H9 (cell line): ENCODE measurements around the gene PLSCR4. TPM values are rescaled to one million over a fixed set of nuclear protein-coding genes. Genes with fewer than 3 reads are reported as not detected.

Source experiments
- DNase-seq: peaks from one replicate; pipeline ENCODE4 v3.0.0-alpha.2; 2017
- H2AFZ ChIP-seq: one replicate; pipeline ENCODE4 v1.6.1; 2013; ENCODE audit warnings: mild to moderate bottlenecking, low read length, control low read depth, moderate library complexity
- H2AK5ac ChIP-seq: 2 replicates; pipeline ENCODE4 v1.6.1; 2013; ENCODE audit warnings: low read length, control low read depth, mixed read lengths; ENCODE audit not compliant: insufficient read length
- H2BK120ac ChIP-seq: one replicate; pipeline ENCODE4 v1.6.1; 2013; ENCODE audit warnings: low read depth, mild to moderate bottlenecking, low read length, control low read depth, inconsistent platforms; ENCODE audit not compliant: poor library complexity, severe bottlenecking
- H2BK12ac ChIP-seq: 2 replicates; pipeline ENCODE4 v1.6.1; 2013; ENCODE audit warnings: low read length, control low read depth, mixed read lengths, low read depth; ENCODE audit not compliant: insufficient read length
- H2BK15ac ChIP-seq: 2 replicates; pipeline ENCODE4 v1.6.1; 2013; ENCODE audit warnings: low read depth, low read length, control low read depth
- H2BK20ac ChIP-seq: one replicate; pipeline ENCODE4 v1.6.1; 2013; ENCODE audit warnings: low read depth, mild to moderate bottlenecking, low read length, control low read depth, inconsistent platforms; ENCODE audit not compliant: poor library complexity, severe bottlenecking
- H2BK5ac ChIP-seq: 2 replicates; pipeline ENCODE4 v1.6.1; 2013; ENCODE audit warnings: low read length, control low read depth, mixed read lengths; ENCODE audit not compliant: insufficient read length
- H3K14ac ChIP-seq: 2 replicates; pipeline ENCODE4 v1.6.1; 2013; ENCODE audit warnings: low read length, control low read depth; ENCODE audit not compliant: insufficient read depth
- H3K18ac ChIP-seq: 2 replicates; pipeline ENCODE4 v1.6.1; 2013; ENCODE audit warnings: low read depth, mild to moderate bottlenecking, mixed read lengths, low read length, control low read depth; ENCODE audit not compliant: insufficient read length
- H3K23ac ChIP-seq: 2 replicates; pipeline ENCODE4 v1.6.1; 2013; ENCODE audit warnings: low read length, control low read depth, mixed read lengths, low read depth; ENCODE audit not compliant: insufficient read length
- H3K23me2 ChIP-seq: 2 replicates; pipeline ENCODE4 v1.6.1; 2013; ENCODE audit warnings: low read depth, mild to moderate bottlenecking, mixed read lengths, low read length, control low read depth; ENCODE audit not compliant: insufficient read length, poor library complexity, severe bottlenecking
- H3K27ac ChIP-seq: 2 replicates; pipeline ENCODE4 v1.5.1; 2013; ENCODE audit warnings: low read length, control low read depth, mixed read lengths, low read depth; ENCODE audit not compliant: insufficient read length
- H3K27me3 ChIP-seq: 2 replicates; pipeline ENCODE4 v1.6.1; 2013; ENCODE audit warnings: low read length, control low read depth, inconsistent platforms; ENCODE audit not compliant: insufficient read depth
- H3K4ac ChIP-seq: 2 replicates; pipeline ENCODE4 v1.6.1; 2013; ENCODE audit warnings: low read depth, mild to moderate bottlenecking, control low read depth, inconsistent platforms, low read length, moderate library complexity
- H3K4me1 ChIP-seq: 2 replicates; pipeline ENCODE4 v1.6.1; 2013; ENCODE audit warnings: low read length, control low read depth, inconsistent platforms; ENCODE audit not compliant: insufficient read depth
- H3K4me2 ChIP-seq: 2 replicates; pipeline ENCODE4 v1.6.1; 2013; ENCODE audit warnings: low read length, control low read depth, mixed read lengths; ENCODE audit not compliant: insufficient read length, insufficient read depth
- H3K56ac ChIP-seq: 2 replicates; pipeline ENCODE4 v1.6.1; 2013; ENCODE audit warnings: low read depth, mild to moderate bottlenecking, mixed read lengths, low read length, control low read depth; ENCODE audit not compliant: insufficient read length
- H3K79me1 ChIP-seq: 2 replicates; pipeline ENCODE4 v1.6.1; 2013; ENCODE audit warnings: low read depth, mild to moderate bottlenecking, moderate library complexity, low read length, control low read depth, inconsistent platforms; ENCODE audit not compliant: insufficient read depth, poor library complexity, severe bottlenecking
- H3K79me2 ChIP-seq: 2 replicates; pipeline ENCODE4 v1.6.1; 2013; ENCODE audit warnings: low read length, control low read depth, inconsistent platforms; ENCODE audit not compliant: insufficient read depth
- H3K9ac ChIP-seq: 2 replicates; pipeline ENCODE4 v1.6.1; 2013; ENCODE audit warnings: low read length, control low read depth, mixed read lengths; ENCODE audit not compliant: insufficient read length; ENCODE audit errors: extremely low read depth
- H3K9me3 ChIP-seq: one replicate; pipeline ENCODE4 v1.6.1; 2013; ENCODE audit warnings: low read depth, low read length, inconsistent platforms; ENCODE audit not compliant: control insufficient read depth
- H3T11ph ChIP-seq: one replicate; pipeline ENCODE4 v1.6.1; 2013; ENCODE audit warnings: mild to moderate bottlenecking, low read length, control low read depth, inconsistent platforms
- H4K20me1 ChIP-seq: one replicate; pipeline ENCODE4 v1.6.1; 2013; ENCODE audit not compliant: control insufficient read depth, insufficient read length, insufficient read depth
- H4K5ac ChIP-seq: 2 replicates; pipeline ENCODE4 v1.6.1; 2013; ENCODE audit warnings: low read depth, mild to moderate bottlenecking, mixed read lengths, low read length, control low read depth; ENCODE audit not compliant: insufficient read length
- H4K8ac ChIP-seq: replicated peaks from 2 replicates; pipeline ENCODE4 v1.6.1; 2013; ENCODE audit warnings: low read length, control low read depth, mixed read lengths, low read depth; ENCODE audit not compliant: insufficient read length
- H4K91ac ChIP-seq: 2 replicates; pipeline ENCODE4 v1.6.1; 2013; ENCODE audit warnings: low read depth, mild to moderate bottlenecking, moderate library complexity, mixed read lengths, low read length, control low read depth; ENCODE audit not compliant: insufficient read length
- H3K27ac Mint-ChIP-seq, 3 experiments: 2 replicates in 2 of 3; 3 replicates in 1 of 3; pipeline ENCODE4 v1.8.0; 2020 to 2021; ENCODE audit warnings: mixed read lengths in 3 of 3, mild to moderate bottlenecking in 1 of 3, moderate library complexity in 1 of 3
- H3K27me3 Mint-ChIP-seq: 2 replicates; pipeline ENCODE4 v1.8.0; 2021; ENCODE audit warnings: low read depth, mild to moderate bottlenecking, moderate library complexity, mixed read lengths
- H3K36me3 Mint-ChIP-seq, 3 experiments: 2 replicates in 2 of 3; 3 replicates in 1 of 3; pipeline ENCODE4 v1.8.0; 2020 to 2021; ENCODE audit warnings: low read depth in 3 of 3, mixed read lengths in 3 of 3; ENCODE audit not compliant: insufficient read depth in 1 of 3
- H3K4me1 Mint-ChIP-seq, 2 experiments: 2 replicates each; pipeline ENCODE4 v1.8.0; 2020; ENCODE audit warnings: mixed read lengths in 2 of 2
- H3K4me3 Mint-ChIP-seq, 2 experiments: 2 replicates in 1 of 2; 3 replicates in 1 of 2; pipeline ENCODE4 v1.8.0; 2020 to 2021; ENCODE audit warnings: mild to moderate bottlenecking in 2 of 2, mixed read lengths in 2 of 2, moderate library complexity in 1 of 2
- H3K9me3 Mint-ChIP-seq, 2 experiments: 2 replicates in 1 of 2; 3 replicates in 1 of 2; pipeline ENCODE4 v1.8.0; 2020; ENCODE audit warnings: mild to moderate bottlenecking in 2 of 2, mixed read lengths in 2 of 2, moderate library complexity in 1 of 2
- WGBS: extraction: QIAGEN DNeasy Blood & Tissue Kit; methylation state at CpG from one replicate; pipeline ENCODE4 v1.1.7; 2013; ENCODE audit warnings: missing lambda C conversion rate, low lambda C conversion rate, mixed read lengths; ENCODE audit not compliant: insufficient read length; ENCODE audit errors: extremely low coverage; 5-methylcytosine and 5-hydroxymethylcytosine counted together
- total RNA-seq: library from RNA; stranded (reverse); gene quantifications from 2 replicates; pipeline ENCODE4 v1.2.1, GENCODE V29; 2021
- TF ChIP-seq, protein P1 (sequence below): fragments of 200-600 bp; sonication (generic); conservative IDR thresholded peaks from 3 replicates; pipeline ENCODE4 v1.8.0; 2021; ENCODE audit warnings: antibody characterized with exemption, mild to moderate bottlenecking

The PLSCR4 gene
- total RNA-seq, 1 experiment from 2014 or later: 1.2 TPM

DNA sequence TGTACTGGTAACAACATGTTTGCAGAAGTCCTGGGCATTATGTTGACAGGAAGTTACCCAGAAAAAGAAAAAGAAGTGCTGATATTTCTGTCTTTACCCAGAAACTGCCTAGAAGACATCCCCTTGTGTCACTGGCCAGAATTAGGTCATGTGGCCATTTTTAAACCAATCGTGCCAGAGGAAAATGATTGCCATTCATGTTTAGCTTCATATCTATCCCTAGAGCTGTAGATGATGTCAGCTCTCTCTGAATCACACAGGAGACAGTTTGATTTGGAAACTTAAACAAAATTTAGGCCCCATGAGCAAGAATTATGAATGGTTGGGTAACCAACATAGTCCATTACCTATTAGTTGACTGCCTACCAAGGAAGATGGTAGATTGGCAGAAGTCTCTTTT is 81.0 kb downstream of the PLSCR4 start:
- Histone ChIP-seq H3K23me2 (no peaks in the 10 kb centered on the region), H3K56ac (no peak overlapping the region), H3K4ac (no peak overlapping the region), H2BK15ac (no peak overlapping the region), H3K27me3 (no peaks in the 10 kb centered on the region), H3K9ac (no peak overlapping the region), H2AK5ac (no peak overlapping the region), H3K23ac (no peak overlapping the region), H4K5ac (no peak overlapping the region), H3K18ac (no peak overlapping the region), H2BK20ac (no peak overlapping the region), H3T11ph (no peak overlapping the region), H3K4me1 (peaks cover 3% of the 10 kb centered on the region; the same call in 1 of the 2 replicates), H2AFZ (no peak overlapping the region), H4K8ac (no peak overlapping the region), H3K4me2 (no peak overlapping the region), H2BK120ac (no peak overlapping the region), H3K79me1 (no peaks in the 10 kb centered on the region), H4K20me1 (no peaks in the 10 kb centered on the region), H2BK12ac (no peak overlapping the region), H2BK5ac (no peak overlapping the region), H3K79me2 (no peaks in the 10 kb centered on the region), H3K14ac (no peak overlapping the region), H4K91ac (no peak overlapping the region), H3K9me3 (no peaks in the 10 kb centered on the region), H3K27ac (no peak overlapping the region)
- Mint-ChIP-seq H3K9me3 (no peaks in the 10 kb centered on the region; a peak in 1 of 5 replicates), H3K27ac (no peak overlapping the region), H3K36me3 (no peaks in the 10 kb centered on the region), H3K27me3 (no peaks in the 10 kb centered on the region), H3K4me1 (peaks cover 8% of the 10 kb centered on the region in 2 experiments), H3K4me3 (no peak overlapping the region)
- no peak for DNase-seq
- TF ChIP-seq, protein P1, sequence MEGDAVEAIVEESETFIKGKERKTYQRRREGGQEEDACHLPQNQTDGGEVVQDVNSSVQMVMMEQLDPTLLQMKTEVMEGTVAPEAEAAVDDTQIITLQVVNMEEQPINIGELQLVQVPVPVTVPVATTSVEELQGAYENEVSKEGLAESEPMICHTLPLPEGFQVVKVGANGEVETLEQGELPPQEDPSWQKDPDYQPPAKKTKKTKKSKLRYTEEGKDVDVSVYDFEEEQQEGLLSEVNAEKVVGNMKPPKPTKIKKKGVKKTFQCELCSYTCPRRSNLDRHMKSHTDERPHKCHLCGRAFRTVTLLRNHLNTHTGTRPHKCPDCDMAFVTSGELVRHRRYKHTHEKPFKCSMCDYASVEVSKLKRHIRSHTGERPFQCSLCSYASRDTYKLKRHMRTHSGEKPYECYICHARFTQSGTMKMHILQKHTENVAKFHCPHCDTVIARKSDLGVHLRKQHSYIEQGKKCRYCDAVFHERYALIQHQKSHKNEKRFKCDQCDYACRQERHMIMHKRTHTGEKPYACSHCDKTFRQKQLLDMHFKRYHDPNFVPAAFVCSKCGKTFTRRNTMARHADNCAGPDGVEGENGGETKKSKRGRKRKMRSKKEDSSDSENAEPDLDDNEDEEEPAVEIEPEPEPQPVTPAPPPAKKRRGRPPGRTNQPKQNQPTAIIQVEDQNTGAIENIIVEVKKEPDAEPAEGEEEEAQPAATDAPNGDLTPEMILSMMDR: no peak
- WGBS: no CpG with 5 or more reads among the region's 1 CpG
